Renal pelvis (tissue), 4 donors: Measurements from ENCODE around the gene B3GNT5. TPM values are rescaled to one million over a fixed set of nuclear protein-coding genes. Genes with fewer than 3 reads are reported as not detected.

Experiments used
- DNase-seq: peaks from one replicate; pipeline ENCODE4 v3.0.0-alpha.2; 2013
- polyA plus RNA-seq, 3 donors: library from polyadenylated mRNA; unstranded; fragments of 120-200 nt; gene quantifications; one replicate each; pipeline ENCODE4 v1.2.1, GENCODE V29; 2013; ENCODE audit not compliant: insufficient read length in 3 of 3

The B3GNT5 gene
- polyA plus RNA-seq, 3 donors = 21.4 to 25.2 (median 22.6) TPM

- no peak for DNase-seq
These were observed 7.3 kb downstream of the B3GNT5 start for GRCh38 chr3:183260167-183260904.

- DNase-seq = no peak
These were observed 8.2 kb downstream of the B3GNT5 start for GRCh38 chr3:183261151-183261724.

DNA sequence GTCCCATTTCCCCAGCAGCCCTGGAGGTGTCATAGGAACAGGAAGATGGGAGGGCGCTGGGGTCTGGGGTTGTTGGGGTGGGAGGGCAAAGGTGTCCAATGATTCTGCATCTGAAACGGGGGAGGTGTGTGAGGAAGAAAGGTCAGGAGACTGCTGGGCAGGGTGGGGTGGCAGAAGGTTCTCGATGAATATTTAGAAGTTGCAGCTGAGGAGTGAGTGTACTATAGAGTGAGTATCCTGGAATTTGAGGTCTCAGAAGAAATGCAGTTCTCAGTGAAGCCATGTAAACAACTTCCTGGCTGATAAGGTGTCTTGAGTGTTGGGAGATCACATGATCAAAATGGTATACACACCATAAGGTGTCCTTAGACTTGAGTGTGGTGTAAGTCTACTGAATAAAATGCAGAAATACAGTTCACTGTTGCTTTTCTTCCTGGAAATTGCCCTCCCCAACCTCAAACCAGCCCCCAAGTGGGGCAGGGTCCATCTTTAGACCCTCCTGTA lies 9.9 kb downstream of the B3GNT5 start:
- no peak for DNase-seq

GRCh38 chr3:183264268-183264667 lies 11.2 kb downstream of the B3GNT5 start:
- DNase-seq = no peak

DNA sequence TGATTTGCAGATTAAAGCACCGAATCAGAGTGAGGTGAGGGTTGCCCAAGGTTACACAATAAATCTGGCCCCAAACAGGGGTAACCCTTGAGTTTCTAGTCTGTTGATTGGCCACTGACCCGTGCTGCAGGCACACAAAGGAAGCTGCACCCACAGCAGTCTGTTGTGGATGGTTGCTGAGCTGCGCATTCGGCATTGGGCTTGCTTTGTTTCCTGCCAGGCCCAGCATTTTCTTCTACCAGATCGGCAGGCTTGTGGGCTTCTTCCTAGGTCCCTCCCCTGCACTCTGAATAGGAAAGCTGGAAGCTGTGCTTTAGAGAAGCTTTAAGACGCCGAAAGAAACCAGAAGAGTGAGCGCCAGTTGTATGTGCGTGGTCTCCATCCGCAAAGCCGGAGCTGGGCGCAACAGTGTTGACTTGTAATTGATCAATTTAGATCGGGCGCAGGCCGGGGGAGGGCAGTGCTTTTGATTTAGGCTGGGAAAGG lies 12.1 kb downstream of the B3GNT5 start:
- DNase-seq = peak; percentile 55

DNA sequence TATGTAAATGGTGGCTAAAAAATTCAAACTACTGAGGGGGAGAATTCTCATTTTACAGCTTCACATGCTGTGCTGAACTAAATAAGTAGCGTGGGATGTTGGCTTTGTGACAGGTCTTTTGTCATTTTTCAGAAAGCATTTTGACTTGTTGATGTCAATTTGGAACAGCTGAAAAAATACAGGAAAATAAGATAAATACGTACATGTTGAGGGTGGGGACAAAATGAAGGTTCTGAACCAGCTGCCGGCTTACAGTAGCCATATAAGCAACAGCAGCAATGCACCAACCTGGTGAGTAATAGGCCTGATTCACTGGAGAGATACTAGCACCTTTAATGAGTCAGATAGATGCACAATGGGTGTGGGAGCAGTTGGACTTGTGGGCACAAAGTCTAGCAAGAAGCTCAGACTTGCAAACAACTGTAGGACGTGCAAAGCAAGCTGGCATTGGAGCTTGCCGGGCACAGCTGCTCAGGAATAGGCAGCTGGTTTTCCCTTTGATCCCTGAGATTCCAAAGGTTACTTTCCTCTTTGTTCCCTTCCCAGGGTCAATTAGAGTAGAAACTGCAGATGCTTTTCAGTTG lies 12.9 kb downstream of the B3GNT5 start:
- DNase-seq = peak; percentile 16

- DNase-seq = no peak
These were observed 13.4 kb downstream of the B3GNT5 start for GRCh38 chr3:183266454-183266853.

GRCh38 chr3:183267140-183267539 lies 14.1 kb downstream of the B3GNT5 start:
- no peak for DNase-seq

GRCh38 chr3:183268366-183268765 lies 15.3 kb downstream of the B3GNT5 start:
- DNase-seq = no peak

DNA sequence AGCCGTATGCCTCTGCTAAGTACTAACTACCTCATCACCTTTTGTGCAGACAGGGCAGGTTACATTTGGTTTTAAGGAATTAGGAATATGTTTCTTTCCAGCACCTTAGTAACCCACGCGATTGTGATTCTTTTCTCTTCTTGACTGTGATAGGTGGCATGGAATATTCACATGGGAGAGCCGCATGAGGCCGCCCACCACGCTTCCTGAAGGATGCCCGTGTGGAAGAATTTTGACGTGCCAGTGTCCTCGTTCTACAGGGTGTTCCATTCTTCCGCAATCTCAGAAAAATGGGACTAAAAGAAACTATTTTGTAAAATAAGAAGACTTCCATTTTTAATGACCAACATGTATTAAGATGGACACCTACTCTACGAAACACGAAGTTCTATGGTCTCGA lies 16.3 kb downstream of the B3GNT5 start:
- DNase-seq = no peak

GRCh38 chr3:183270344-183270743 lies 17.3 kb downstream of the B3GNT5 start:
- DNase-seq = no peak

GRCh38 chr3:183272142-183272541 lies 19.1 kb downstream of the B3GNT5 start:
- no peak for DNase-seq

DNA sequence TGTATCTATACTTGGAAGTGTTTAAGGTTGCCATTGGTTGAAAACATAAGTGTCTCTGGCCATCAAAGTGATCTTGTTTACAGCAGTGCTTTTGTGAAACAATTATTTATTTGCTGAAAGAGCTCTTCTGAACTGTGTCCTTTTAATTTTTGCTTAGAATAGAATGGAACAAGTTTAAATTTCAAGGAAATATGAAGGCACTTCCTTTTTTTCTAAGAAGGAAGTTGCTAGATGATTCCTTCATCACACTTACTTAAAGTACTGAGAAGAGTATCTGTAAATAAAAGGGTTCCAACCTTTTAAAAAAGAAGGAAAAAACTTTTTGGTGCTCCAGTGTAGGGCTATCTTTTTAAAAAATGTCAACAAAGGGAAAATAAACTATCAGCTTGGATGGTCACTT lies 19.7 kb downstream of the B3GNT5 start:
- DNase-seq = no peak

DNA sequence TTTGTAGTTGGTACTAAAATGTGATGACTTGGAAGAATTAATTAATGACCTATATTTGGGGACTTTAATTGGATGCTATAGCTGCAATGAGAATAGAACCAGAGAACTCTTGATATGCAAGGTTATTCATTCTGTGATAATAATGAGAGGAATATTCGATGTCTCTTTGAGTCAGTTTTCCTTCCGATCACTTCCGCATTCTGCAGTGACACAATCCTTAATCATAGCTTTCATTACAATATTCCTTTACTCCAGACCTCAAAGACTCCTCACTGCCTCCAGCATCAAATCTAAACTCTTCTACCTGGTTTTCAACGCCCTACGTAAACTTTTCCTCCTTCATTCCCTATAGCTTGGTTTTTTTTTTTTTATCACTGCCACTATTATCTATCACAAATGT lies 21.6 kb downstream of the B3GNT5 start:
- DNase-seq = no peak

GRCh38 chr3:183275418-183275817 lies 22.4 kb downstream of the B3GNT5 start:
- peak; percentile 60 for DNase-seq

DNA sequence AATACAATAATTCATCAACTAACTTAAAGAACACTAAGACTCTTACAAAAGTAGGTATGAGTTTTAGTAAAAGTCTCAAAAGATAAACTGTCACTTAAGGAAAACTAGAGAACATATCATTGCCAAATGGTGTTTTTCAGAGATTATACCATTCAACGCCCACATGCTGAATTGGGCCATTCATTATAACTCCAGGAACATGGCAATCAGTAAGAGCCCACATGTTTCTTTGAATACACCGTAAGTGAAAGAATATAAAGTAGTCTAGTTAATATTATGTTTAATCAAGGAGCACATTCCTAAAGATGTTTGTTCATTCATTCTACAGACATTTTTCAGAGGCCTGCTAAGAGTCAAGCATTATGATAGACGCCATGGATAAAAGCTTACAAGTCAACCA lies 22.9 kb downstream of the B3GNT5 start:
- no peak for DNase-seq

DNA sequence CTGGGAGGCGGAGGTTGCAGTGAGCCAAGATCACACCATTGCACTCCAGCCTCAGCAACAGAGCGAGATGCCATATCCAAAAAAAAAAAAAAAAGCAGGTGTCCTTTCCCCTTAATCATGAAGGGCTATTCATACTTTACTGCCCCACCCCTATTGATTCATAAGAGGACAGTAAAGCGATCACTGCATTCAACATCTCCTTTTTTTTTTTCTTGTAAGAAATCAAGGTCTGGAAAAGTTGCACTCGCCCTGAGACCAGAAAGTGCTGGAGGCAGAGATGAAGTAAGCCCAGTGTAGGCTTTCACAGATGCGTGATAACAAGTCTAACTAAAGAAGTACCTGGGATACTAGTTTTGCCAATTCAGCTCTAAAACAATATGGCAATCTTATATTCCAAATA lies 24.2 kb downstream of the B3GNT5 start:
- no peak for DNase-seq

DNA sequence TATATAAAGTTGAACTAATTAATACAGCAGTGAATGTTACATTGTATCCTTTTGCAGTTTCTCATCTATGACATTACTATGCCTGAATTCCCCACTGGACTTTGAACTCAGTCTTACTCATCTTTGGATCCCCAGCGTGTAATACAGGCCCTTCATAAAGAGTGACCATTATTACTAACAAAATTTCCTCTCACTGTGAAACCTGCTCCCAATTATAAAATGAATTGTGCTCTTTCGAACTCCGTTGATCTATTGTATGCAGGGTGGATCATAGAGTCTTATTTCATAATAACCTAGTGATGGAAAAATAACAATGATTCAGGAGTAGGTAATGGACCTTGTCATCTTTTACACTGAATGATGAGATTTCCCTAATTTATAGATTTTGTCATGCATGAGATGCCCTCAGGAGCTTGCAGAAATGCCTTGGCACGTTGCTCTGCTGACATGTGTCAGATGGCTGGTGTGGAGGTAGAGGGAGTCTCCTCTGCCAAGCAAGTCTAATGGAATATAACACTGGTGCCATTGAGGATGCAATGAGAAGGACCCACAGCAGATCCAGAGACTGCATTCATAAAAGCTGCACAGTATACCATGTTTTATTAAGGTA lies 25.5 kb downstream of the B3GNT5 start:
- DNase-seq = no peak

- DNase-seq = no peak
These were observed 26.3 kb downstream of the B3GNT5 start for GRCh38 chr3:183279371-183279770.

GRCh38 chr3:183281126-183281797 lies 28.2 kb downstream of the B3GNT5 start:
- no peak for DNase-seq

DNA sequence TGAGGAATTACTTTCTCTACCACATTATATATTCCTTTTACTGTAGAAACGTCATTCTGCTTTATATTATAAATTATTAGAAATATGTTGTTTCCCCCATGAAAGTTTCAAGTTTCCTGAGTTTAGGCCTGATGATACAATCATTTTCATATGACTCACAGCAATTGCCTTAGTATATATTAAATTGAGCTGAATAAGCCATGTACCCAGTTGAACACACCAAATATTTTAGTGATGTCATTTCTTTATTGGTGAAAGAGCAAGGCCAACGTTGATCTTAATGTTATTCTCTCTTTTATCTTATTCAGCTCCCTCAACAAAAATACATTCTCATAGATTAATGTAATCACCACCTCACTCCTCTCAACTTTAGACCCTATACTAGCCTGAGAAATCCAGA lies 30.8 kb downstream of the B3GNT5 start:
- DNase-seq = no peak

- DNase-seq = no peak
These were observed 31.5 kb downstream of the B3GNT5 start for GRCh38 chr3:183284570-183284969.
